K562 (cell line): ENCODE data around the gene HCFC1R1. TPM values are rescaled to one million over a fixed set of nuclear protein-coding genes. Genes with fewer than 3 reads are reported as not detected.

ENCODE experiments used
- CBX8 ChIP-seq: fragments of 200-600 bp; sonication (generic); IDR thresholded peaks from 2 replicates; pipeline ENCODE4 v1.6.1; 2012; ENCODE audit warnings: borderline replicate concordance, mixed run types, low read depth, mild to moderate bottlenecking, moderate library complexity, mixed read lengths, low read length, control low read depth, inconsistent platforms; ENCODE audit not compliant: poor library complexity, severe bottlenecking; ENCODE audit errors: extremely low read depth
- DIDO1 ChIP-seq: fragments of 450-650 bp; IDR thresholded peaks from 2 replicates; pipeline ENCODE4 v1.6.1; 2016; ENCODE audit warnings: low read depth, missing biosample characterization, missing genetic modification characterization
- HEY1 ChIP-seq: fragments of 250-450 bp; sonication (Bioruptor Pico); IDR thresholded peaks from 2 replicates; pipeline ENCODE4 v1.5.0; 2020; ENCODE audit warnings: mild to moderate bottlenecking, moderate library complexity, borderline replicate concordance
- HNRNPUL1 ChIP-seq: fragments of 200-400 bp; formaldehyde crosslinking; IDR thresholded peaks from 2 replicates; pipeline ENCODE4 v1.6.1; 2017; ENCODE audit warnings: low read length
- ILF3 ChIP-seq: fragments of 450-650 bp; IDR thresholded peaks from 2 replicates; pipeline ENCODE4 v1.6.1; 2018; ENCODE audit warnings: antibody characterized with exemption, mild to moderate bottlenecking, moderate library complexity, borderline replicate concordance
- KLF1 ChIP-seq: fragments of 450-650 bp; IDR thresholded peaks from 2 replicates; pipeline ENCODE4 v1.6.1; 2016; ENCODE audit warnings: missing genetic modification characterization, missing compliant biosample characterization
- NFE2L1 ChIP-seq: fragments of 450-650 bp; IDR thresholded peaks from 2 replicates; pipeline ENCODE4 v1.6.1; 2016; ENCODE audit warnings: missing genetic modification characterization, low read depth, mild to moderate bottlenecking, missing compliant biosample characterization, moderate library complexity, borderline replicate concordance
- NKRF ChIP-seq: fragments of 450-650 bp; IDR thresholded peaks from 2 replicates; pipeline ENCODE4 v1.6.1; 2016; ENCODE audit warnings: borderline replicate concordance
- NR3C1 ChIP-seq: sonication (generic); formaldehyde crosslinking; IDR thresholded peaks from 2 replicates; pipeline ENCODE4 v1.8.1; 2022; ENCODE audit warnings: missing genetic modification reagents
- POLR2A ChIP-seq: fragments of 450-650 bp; conservative IDR thresholded peaks from 2 replicates; pipeline ENCODE4 v1.6.1; 2016
- SETDB1 ChIP-seq: IDR thresholded peaks from one replicate; pipeline ENCODE4 v1.6.1; 2012; ENCODE audit warnings: low read length, control low read depth, inconsistent platforms
- SIN3B ChIP-seq: fragments of 450-650 bp; IDR thresholded peaks from 2 replicates; pipeline ENCODE4 v1.6.1; 2017; ENCODE audit warnings: low read depth, mild to moderate bottlenecking, moderate library complexity
- SMAD3 ChIP-seq: fragments of 450-650 bp; formaldehyde crosslinking; conservative IDR thresholded peaks from 2 replicates; pipeline ENCODE4 v1.4.0; 2020; ENCODE audit warnings: mild to moderate bottlenecking
- STAT6 ChIP-seq: sonication (generic); formaldehyde crosslinking; IDR thresholded peaks from 2 replicates; pipeline ENCODE4 v1.8.1; 2023; ENCODE audit warnings: mild to moderate bottlenecking, missing genetic modification reagents
- XRCC5 ChIP-seq: fragments of 200-400 bp; formaldehyde crosslinking; IDR thresholded peaks from 2 replicates; pipeline ENCODE4 v1.6.1; 2017; ENCODE audit warnings: low read depth, mild to moderate bottlenecking, low read length
- ZKSCAN3 ChIP-seq: fragments of 250-450 bp; sonication (Bioruptor Pico); IDR thresholded peaks from 2 replicates; pipeline ENCODE4 v1.4.0; 2020
- ZNF146 ChIP-seq: IDR thresholded peaks from one replicate; pipeline ENCODE4 v1.6.1; 2018; ENCODE audit warnings: missing compliant biosample characterization; ENCODE audit not compliant: unreplicated experiment
- ZNF212 ChIP-seq: fragments of 450-650 bp; formaldehyde crosslinking; IDR thresholded peaks from 2 replicates; pipeline ENCODE4 v1.4.0; 2020; ENCODE audit warnings: mild to moderate bottlenecking
- ZNF444 ChIP-seq: fragments of 250-450 bp; sonication (Bioruptor Pico); IDR thresholded peaks from 2 replicates; pipeline ENCODE4 v1.4.0; 2020; ENCODE audit warnings: mild to moderate bottlenecking, moderate library complexity
- ZNF609 ChIP-seq: sonication (generic); formaldehyde crosslinking; IDR thresholded peaks from 2 replicates; pipeline ENCODE4 v1.8.1; 2023; ENCODE audit warnings: missing genetic modification reagents, mild to moderate bottlenecking, borderline replicate concordance
- ZSCAN32 ChIP-seq: fragments of 450-650 bp; formaldehyde crosslinking; IDR thresholded peaks from 2 replicates; pipeline ENCODE4 v1.4.0; 2020; ENCODE audit warnings: mild to moderate bottlenecking, moderate library complexity
- polyA plus RNA-seq, 8 experiments: library from polyadenylated mRNA; depleted of rRNA in 4 of 8; stranded (reverse) in 5 of 8; unstranded in 3 of 8; fragments of >200 nt; fragmentation: Nextera tagmentation in 2 of 8; fragmentation: Illumina TruSeq in 1 of 8; extraction: Ambion mirVana in 2 of 8; extraction: Trizol in 1 of 8; gene quantifications; 2 replicates each; pipeline versions ENCODE4 v1.2.1 to v1.2.3, GENCODE V29; 2011 to 2014; ENCODE audit warnings: inconsistent platforms in 1 of 8, missing spikeins in 1 of 8
- total RNA-seq, 7 experiments: library from RNA; depleted of rRNA in 6 of 7; stranded (reverse); fragments of >200 nt in 6 of 7; fragmentation: Illumina TruSeq in 2 of 7; extraction: Trizol in 2 of 7; gene quantifications; 2 replicates each; pipeline versions ENCODE4 v1.2.1 to v1.2.3, GENCODE V29; 2011 to 2021; ENCODE audit warnings: low replicate concordance in 1 of 7

Gene HCFC1R1
- total and polyA plus RNA-seq, 9 of the 15 experiments (the other 6 are each of a cell fraction or from before 2014, with no cell fraction given): 2.2 to 29.0 (median 11.2) TPM

GRCh38 chr16:2982402-2982801 is 41.3 kb downstream of the HCFC1R1 start (continued):
- TF ChIP-seq ILF3 (no peak), SIN3B (no peak), HNRNPUL1 (no peak), DIDO1 (tag) (no peak), NR3C1 (CRISPR knock-in tag) (no peak), ZNF609 (CRISPR knock-in tag) (no peak), ZSCAN32 (CRISPR knock-in tag) (no peak), SMAD3 (CRISPR knock-in tag) (no peak), ZNF146 (CRISPR knock-in tag) (no peak), KLF1 (tag) (no peak), XRCC5 (no peak), ZNF444 (CRISPR knock-in tag) (no peak), NFE2L1 (tag) (no peak), NKRF (peak; percentile 58; the same call in 1 of the 2 replicates), SETDB1 (no peak), STAT6 (CRISPR knock-in tag) (no peak), ZNF212 (CRISPR knock-in tag) (no peak), ZKSCAN3 (CRISPR knock-in tag) (no peak), HEY1 (0 out of 2 replicates have a peak, but pooled peaks have one; percentile 33), CBX8 (no peak), POLR2A (no peak)
